CD4-positive, CD25-positive, alpha-beta regulatory T cell (primary cell): ENCODE results near the gene TRIM10. TPM values are rescaled to one million over a fixed set of nuclear protein-coding genes. Genes with fewer than 3 reads are reported as not detected.

Experiments used
- ATAC-seq, 2 donors: fragments of 150-1000 bp; cut with Tn5 transposase; one replicate each; pipeline ENCODE4 v1.10.0; 2021; ENCODE audit warnings: low read depth in 2 of 2, moderate number of reproducible peaks in 2 of 2, moderate library complexity in 1 of 2
- DNase-seq, 3 donors: peaks; one replicate each; pipeline versions ENCODE4 v3.0.0 to v3.0.0-alpha.2; 2012 to 2022; ENCODE audit warnings: mixed read lengths in 1 of 3
- H3K27ac ChIP-seq: one replicate; pipeline ENCODE4 v1.7.0; 2013; ENCODE audit warnings: mild to moderate bottlenecking, low read length; ENCODE audit not compliant: insufficient read depth, poor library complexity, severe bottlenecking
- H3K27me3 ChIP-seq: one replicate; pipeline ENCODE4 v1.7.0; 2013; ENCODE audit warnings: low read length; ENCODE audit not compliant: control insufficient read depth, insufficient read depth
- H3K36me3 ChIP-seq: one replicate; pipeline ENCODE4 v1.7.0; 2013; ENCODE audit warnings: mild to moderate bottlenecking, low read length, moderate library complexity; ENCODE audit not compliant: control insufficient read depth, insufficient read depth
- H3K4me1 ChIP-seq: 2 replicates; pipeline ENCODE4 v1.7.0; 2013; ENCODE audit warnings: mild to moderate bottlenecking, low read length; ENCODE audit not compliant: insufficient read depth, control insufficient read depth, poor library complexity, severe bottlenecking
- H3K4me3 ChIP-seq: one replicate; pipeline ENCODE4 v1.7.0; 2013; ENCODE audit warnings: low read depth, mild to moderate bottlenecking, low read length, moderate library complexity
- H3K9me3 ChIP-seq, 2 experiments: 1 replicate in 1 of 2; 2 replicates in 1 of 2; pipeline ENCODE4 v1.7.0; 2013; ENCODE audit warnings: low read length in 2 of 2, mild to moderate bottlenecking in 1 of 2, moderate library complexity in 1 of 2; ENCODE audit not compliant: control insufficient read depth in 2 of 2
- H3K27ac Mint-ChIP-seq, 3 donors: one replicate each; pipeline ENCODE4 v1.8.0; 2020 to 2022; ENCODE audit warnings: mild to moderate bottlenecking in 3 of 3, mixed read lengths in 3 of 3, moderate library complexity in 2 of 3
- H3K27me3 Mint-ChIP-seq: one replicate; pipeline ENCODE4 v1.8.0; 2022; ENCODE audit warnings: mild to moderate bottlenecking, mixed read lengths
- H3K36me3 Mint-ChIP-seq: one replicate; pipeline ENCODE4 v1.8.0; 2020; ENCODE audit warnings: mixed read lengths
- H3K4me1 Mint-ChIP-seq, 4 donors: one replicate each; pipeline ENCODE4 v1.8.0; 2020 to 2022; ENCODE audit warnings: mixed read lengths in 4 of 4, mild to moderate bottlenecking in 1 of 4
- H3K4me3 Mint-ChIP-seq, 4 donors: one replicate each; pipeline ENCODE4 v1.8.0; 2020 to 2022; ENCODE audit warnings: mild to moderate bottlenecking in 4 of 4, mixed read lengths in 4 of 4, moderate library complexity in 3 of 4
- H3K9me3 Mint-ChIP-seq, 7 donors: one replicate each; pipeline ENCODE4 v1.8.0; 2020 to 2022; ENCODE audit warnings: mixed read lengths in 7 of 7, mild to moderate bottlenecking in 3 of 7, moderate library complexity in 2 of 7
- polyA plus RNA-seq, 4 donors: library from polyadenylated mRNA; unstranded; fragments of 300-500 nt; fragmentation: Illumina TruSeq; gene quantifications; one replicate each; pipeline ENCODE4 v1.2.3, GENCODE V29; 2021
- total RNA-seq: library from RNA; stranded (reverse); gene quantifications from one replicate; pipeline ENCODE4 v1.2.3, GENCODE V29; 2022

The TRIM10 gene
- total and polyA plus RNA-seq, 5 donors from 2014 or later: not detected

DNA sequence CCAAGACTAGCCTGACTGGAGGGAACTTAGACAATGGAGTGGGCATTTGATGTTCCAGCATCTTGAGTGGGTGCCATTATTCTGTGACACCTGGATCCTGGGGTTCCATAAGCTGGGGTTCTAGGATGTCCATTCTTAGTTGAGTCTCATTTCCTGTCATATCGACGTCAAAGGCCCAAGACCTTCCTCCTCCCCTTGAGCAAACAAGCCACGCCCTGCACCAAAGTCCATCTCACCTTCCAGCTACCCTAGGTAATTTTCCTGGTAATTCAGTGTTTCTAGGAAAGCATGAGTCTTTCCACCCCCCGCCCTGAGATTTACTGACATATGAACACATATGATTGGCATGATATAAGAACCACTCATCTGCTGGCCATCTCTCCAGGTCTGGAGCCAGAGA is 25.3 kb downstream of the TRIM10 start, which contains the start of gene TRIM40:
Gene TRIM40 (plus strand): TSS at position 384 of the 400 bp plus-strand sequence. CDS start 897 bp downstream, outside the sequence.
- Histone ChIP-seq H3K27ac (no peak within 1 kb of the TSS), H3K36me3 (no peaks in the 10 kb centered on the region), H3K27me3 (peaks cover 27% of the 10 kb centered on the region), H3K4me3 (no peak within 1 kb of the TSS), H3K4me1 (peaks cover 2% of the 10 kb centered on the region), H3K9me3 (no peaks in the 10 kb centered on the region)
- Mint-ChIP-seq H3K4me1 (peaks cover 4 to 19% (median 7%) of the 10 kb centered on the region in 4 donors), H3K4me3 (no peak within 1 kb of the TSS), H3K27me3 (peaks cover 54% of the 10 kb centered on the region), H3K36me3 (no peaks in the 10 kb centered on the region), H3K27ac (peak within 1 kb of the TSS in 1 of 3 donors; percentile 3), H3K9me3 (peaks cover 0 to 3% (median 0%) of the 10 kb centered on the region in 7 donors)
- no peak for ATAC-seq
- no peak for DNase-seq

DNA sequence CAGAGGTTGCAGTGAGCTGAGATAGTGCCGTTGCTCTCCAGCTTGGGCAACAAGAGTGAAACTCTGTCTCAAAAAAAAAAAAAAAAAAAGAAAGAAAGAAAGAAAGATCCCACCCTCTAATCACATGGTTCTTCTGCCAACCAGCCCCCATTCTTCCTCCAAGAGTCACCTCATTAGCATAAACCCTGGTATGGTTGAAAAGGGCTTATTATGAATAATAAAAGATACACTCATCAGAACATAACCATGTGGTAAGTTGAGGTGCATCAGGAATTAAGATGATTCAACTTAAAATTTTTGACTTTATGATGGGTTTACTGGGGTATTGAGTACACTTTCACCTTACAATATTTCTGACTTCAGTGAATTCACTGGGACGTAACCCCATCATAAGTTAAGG is 25.9 kb downstream of the TRIM10 start:
- Histone ChIP-seq H3K9me3 (no peaks in the 10 kb centered on the region), H3K27me3 (peaks cover 31% of the 10 kb centered on the region), H3K27ac (no peak overlapping the region), H3K36me3 (no peaks in the 10 kb centered on the region), H3K4me3 (no peak overlapping the region), H3K4me1 (peaks cover 4% of the 10 kb centered on the region)
- Mint-ChIP-seq H3K9me3 (peaks cover 0 to 3% (median 0%) of the 10 kb centered on the region in 7 donors), H3K4me3 (no peak overlapping the region), H3K27me3 (peaks cover 50% of the 10 kb centered on the region), H3K27ac (no peak overlapping the region), H3K4me1 (peaks cover 5 to 25% (median 9%) of the 10 kb centered on the region in 4 donors), H3K36me3 (no peaks in the 10 kb centered on the region)
- ATAC-seq (no peak), DNase-seq (no peak)

DNA sequence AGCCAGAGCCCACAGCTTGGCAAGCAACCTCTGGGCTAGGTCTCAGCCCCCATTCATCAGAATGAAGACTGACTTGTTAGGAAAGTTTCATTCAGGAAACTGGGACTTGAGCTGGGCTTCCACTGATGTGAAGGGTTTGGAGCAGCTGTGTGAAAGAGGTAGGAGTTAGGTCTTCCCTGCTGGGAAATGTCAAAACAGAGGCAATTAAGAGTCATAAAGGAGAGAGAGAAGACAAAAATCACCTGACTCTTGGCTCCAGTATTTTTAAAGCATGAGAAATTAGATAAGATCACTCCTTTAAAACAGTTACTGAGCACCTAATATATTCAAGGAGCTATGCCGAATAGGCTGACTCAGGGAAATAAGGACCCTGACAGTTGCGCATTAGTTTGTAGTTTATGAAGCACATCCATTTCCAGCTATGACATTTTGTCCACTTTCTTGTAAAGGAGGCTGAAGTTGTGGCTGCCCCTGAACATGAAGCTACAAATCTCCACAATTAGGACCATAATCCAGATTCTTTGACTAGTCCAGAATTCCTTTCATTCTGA is 29.0 kb downstream of the TRIM10 start:
- no peak overlapping the region for H3K27ac Mint-ChIP-seq
- ATAC-seq: no peak

DNA sequence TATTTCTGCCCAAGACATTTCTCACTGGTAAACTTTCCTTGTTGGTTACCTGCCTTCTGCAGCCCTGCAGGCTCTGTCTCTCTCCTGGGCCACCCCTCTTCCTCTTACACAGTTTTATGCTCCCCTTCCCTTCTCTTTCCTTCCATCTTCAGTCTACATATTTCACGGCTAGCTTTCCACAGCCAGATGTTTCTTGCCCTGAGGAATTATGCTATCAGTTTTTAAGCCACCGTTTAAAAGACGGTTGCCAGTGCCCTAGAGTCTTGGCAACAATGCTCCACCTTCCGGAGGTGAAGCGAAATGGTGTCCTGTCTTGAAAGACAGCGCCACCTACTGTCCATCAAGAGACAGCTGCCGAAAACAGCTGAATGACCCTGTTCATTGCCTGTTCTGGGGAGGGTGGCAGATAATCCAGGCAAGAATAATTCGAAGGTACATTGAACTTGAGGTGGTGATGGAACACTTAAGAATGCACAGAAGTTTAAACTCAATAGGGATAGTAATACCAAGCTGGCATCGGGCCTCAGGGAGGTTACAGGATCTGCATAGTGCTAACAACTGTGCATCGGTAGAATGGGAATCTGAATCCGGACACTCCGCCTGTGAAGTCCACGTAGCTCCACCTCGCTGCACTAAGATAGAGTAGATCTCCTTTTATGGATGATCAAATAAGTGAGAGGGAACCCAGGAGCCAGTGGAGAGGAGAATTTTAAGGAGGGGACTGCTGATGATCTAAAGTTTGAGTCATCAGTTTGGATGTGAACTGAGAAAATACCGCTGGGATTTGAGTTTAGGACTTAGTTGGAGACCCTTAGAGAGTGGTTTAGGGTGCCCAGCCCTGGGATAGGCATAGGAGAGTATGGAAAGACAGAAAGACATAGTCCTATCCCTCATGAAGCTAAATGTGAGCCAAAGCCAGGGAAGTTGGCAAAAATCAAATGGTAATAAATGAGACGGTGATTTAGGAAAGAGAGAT is 29.8 kb downstream of the TRIM10 start:
- Histone ChIP-seq H3K4me3 (no peak overlapping the region), H3K9me3 (no peaks in the 10 kb centered on the region), H3K27me3 (peaks cover 45% of the 10 kb centered on the region), H3K4me1 (peaks cover 4% of the 10 kb centered on the region), H3K36me3 (no peaks in the 10 kb centered on the region), H3K27ac (no peak overlapping the region)
- H3K9me3 Mint-ChIP-seq: peaks cover 0 to 3% (median 0%) of the 10 kb centered on the region in 7 donors
- ATAC-seq (peak; percentile 91 to 94), DNase-seq (peak; percentile 58 to 85 (median 82))
- peaks cover 5 to 15% (median 6%) of the 10 kb centered on the region in 4 donors for H3K4me1 Mint-ChIP-seq
- peak overlapping the region in 2 of 3 donors; percentile 9 to 10 for H3K27ac Mint-ChIP-seq
- peaks cover 66% of the 10 kb centered on the region for H3K27me3 Mint-ChIP-seq
- no peak overlapping the region for H3K4me3 Mint-ChIP-seq
- no peaks in the 10 kb centered on the region for H3K36me3 Mint-ChIP-seq

More for the DNA sequence above, 29.0 kb downstream of the TRIM10 start:
- H3K27me3 Mint-ChIP-seq: peaks cover 62% of the 10 kb centered on the region
- Histone ChIP-seq H3K27ac (no peak overlapping the region), H3K4me1 (peaks cover 4% of the 10 kb centered on the region), H3K9me3 (no peaks in the 10 kb centered on the region), H3K4me3 (no peak overlapping the region), H3K36me3 (no peaks in the 10 kb centered on the region), H3K27me3 (peaks cover 39% of the 10 kb centered on the region)
- peaks cover 0 to 3% (median 0%) of the 10 kb centered on the region in 7 donors for H3K9me3 Mint-ChIP-seq
- H3K4me1 Mint-ChIP-seq: peaks cover 5 to 18% (median 6%) of the 10 kb centered on the region in 4 donors
- no peak overlapping the region for H3K4me3 Mint-ChIP-seq
- H3K36me3 Mint-ChIP-seq: no peaks in the 10 kb centered on the region
- no peak for DNase-seq

DNA sequence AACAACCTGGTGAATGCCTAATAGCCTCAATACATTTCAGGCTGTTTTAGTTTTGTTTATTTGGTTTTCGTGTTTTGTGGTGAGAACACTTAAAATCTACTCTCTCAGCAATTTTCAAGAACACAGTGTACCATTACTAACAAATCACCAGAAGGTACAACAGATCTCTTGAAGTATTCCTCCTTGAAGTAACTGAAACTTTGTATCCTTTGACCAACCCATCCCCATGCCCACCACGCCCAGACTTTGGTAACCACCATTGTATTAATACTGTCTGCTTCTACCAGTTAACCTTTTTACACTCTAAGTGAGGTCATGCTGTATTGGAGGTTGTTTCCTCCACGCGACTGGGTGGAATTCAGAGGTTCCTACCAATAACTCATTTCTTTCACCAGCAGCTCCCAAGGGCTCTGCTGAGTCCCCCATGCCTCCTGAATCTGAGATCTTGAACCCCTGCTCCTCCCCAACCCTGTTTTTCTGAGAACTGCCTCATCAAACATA is 30.8 kb downstream of the TRIM10 start:
- H3K36me3 ChIP-seq: no peaks in the 10 kb centered on the region
- H3K27me3 ChIP-seq: peaks cover 45% of the 10 kb centered on the region
- Mint-ChIP-seq H3K9me3 (peaks cover 0 to 3% (median 0%) of the 10 kb centered on the region in 7 donors), H3K4me3 (no peak overlapping the region), H3K4me1 (peaks cover 5 to 13% (median 6%) of the 10 kb centered on the region in 4 donors), H3K27me3 (peaks cover 70% of the 10 kb centered on the region), H3K36me3 (no peaks in the 10 kb centered on the region), H3K27ac (no peak overlapping the region)
- peaks cover 4% of the 10 kb centered on the region for H3K4me1 ChIP-seq
- no peak overlapping the region for H3K4me3 ChIP-seq
- H3K27ac ChIP-seq: no peak overlapping the region
- no peaks in the 10 kb centered on the region for H3K9me3 ChIP-seq
- no peak for ATAC-seq
- DNase-seq: no peak

DNA sequence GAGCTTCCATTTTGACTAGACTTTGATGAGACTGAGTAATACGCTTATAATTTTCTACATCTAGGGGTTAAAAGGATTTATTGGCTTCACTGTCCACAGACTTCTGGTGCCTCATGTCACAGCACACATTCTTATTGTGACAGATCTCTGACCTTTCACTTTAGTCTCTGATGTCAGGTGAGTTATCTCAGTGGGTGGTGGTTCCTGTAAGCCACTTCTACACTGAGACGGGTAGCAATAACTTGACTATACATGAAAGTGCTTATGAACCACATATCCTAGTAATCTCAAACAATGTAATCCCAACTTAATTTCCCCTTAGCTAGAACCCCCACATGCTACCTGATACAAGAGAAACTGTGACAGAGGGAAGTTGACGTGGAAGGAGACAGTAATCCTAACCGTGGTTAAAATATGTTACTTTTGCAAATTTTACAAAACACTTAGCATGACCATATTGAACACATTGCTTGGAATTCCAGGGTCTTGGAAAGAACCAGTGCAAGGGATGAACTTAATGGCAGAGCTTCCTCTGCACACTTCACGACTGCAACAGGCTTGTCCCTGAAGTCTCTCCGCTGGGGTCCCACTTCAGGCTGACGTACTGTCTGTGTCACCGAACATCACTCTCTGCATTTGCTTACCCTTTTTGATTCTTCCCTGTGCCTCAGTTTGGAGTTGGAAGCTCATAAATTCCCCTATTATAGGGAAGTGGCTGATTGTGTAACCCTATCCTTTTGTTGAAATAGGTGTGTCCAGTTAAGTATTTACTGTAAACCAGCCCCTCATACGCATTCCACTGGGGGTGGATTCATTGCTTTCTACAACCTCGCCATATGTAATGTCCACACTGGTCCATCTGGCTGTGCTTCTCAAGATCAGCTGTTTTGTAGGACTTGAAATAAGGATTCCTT is 31.5 kb downstream of the TRIM10 start:
- H3K9me3 ChIP-seq: no peaks in the 10 kb centered on the region
- no peak overlapping the region for H3K27ac Mint-ChIP-seq
- peaks cover 45% of the 10 kb centered on the region for H3K27me3 ChIP-seq
- no peak overlapping the region for H3K4me3 Mint-ChIP-seq
- H3K36me3 Mint-ChIP-seq: no peaks in the 10 kb centered on the region
- H3K4me1 ChIP-seq: peaks cover 4% of the 10 kb centered on the region
- ATAC-seq (no peak), DNase-seq (no peak)
- peaks cover 0 to 3% (median 0%) of the 10 kb centered on the region in 7 donors for H3K9me3 Mint-ChIP-seq
- H3K27ac ChIP-seq: no peak overlapping the region
- peaks cover 5 to 13% (median 6%) of the 10 kb centered on the region in 4 donors for H3K4me1 Mint-ChIP-seq
- peaks cover 76% of the 10 kb centered on the region for H3K27me3 Mint-ChIP-seq
- H3K4me3 ChIP-seq: no peak overlapping the region
- H3K36me3 ChIP-seq: no peaks in the 10 kb centered on the region
